Breast epithelium (tissue), 3 donors: ENCODE results near the gene LMNA.
"Not testable (repeated sequence)": the region's sequence is repeated elsewhere in the genome, so short reads cannot be mapped to it uniquely, and the experiment has no call there.

Experiments used
- CTCF ChIP-seq, 3 donors: fragments of 450-650 bp; IDR thresholded peaks; one replicate each; pipeline ENCODE4 v1.5.1; 2016 to 2017; ENCODE audit warnings: antibody characterized with exemption in 3 of 3, mild to moderate bottlenecking in 3 of 3, moderate library complexity in 3 of 3
- POLR2A ChIP-seq: fragments of 450-650 bp; IDR thresholded peaks from one replicate; pipeline ENCODE4 v1.6.1; 2016; ENCODE audit warnings: antibody characterized with exemption, mild to moderate bottlenecking, moderate library complexity

- TF ChIP-seq CTCF (IDR thresholded peaks at IDR 0.05); POLR2A: not testable (repeated sequence)
Measured at GRCh38 chr1:156182010-156182779, 67.7 kb downstream of the LMNA start.
